ENCODE measurements around the gene CDK17.
A peak's percentile ranks its signal among the peaks of the same experiment; 100 is the strongest.
"Not testable (repeated sequence)": the region's sequence is repeated elsewhere in the genome, so short reads cannot be mapped to it uniquely, and the experiment has no call there.

The CDK17 gene

DNA sequence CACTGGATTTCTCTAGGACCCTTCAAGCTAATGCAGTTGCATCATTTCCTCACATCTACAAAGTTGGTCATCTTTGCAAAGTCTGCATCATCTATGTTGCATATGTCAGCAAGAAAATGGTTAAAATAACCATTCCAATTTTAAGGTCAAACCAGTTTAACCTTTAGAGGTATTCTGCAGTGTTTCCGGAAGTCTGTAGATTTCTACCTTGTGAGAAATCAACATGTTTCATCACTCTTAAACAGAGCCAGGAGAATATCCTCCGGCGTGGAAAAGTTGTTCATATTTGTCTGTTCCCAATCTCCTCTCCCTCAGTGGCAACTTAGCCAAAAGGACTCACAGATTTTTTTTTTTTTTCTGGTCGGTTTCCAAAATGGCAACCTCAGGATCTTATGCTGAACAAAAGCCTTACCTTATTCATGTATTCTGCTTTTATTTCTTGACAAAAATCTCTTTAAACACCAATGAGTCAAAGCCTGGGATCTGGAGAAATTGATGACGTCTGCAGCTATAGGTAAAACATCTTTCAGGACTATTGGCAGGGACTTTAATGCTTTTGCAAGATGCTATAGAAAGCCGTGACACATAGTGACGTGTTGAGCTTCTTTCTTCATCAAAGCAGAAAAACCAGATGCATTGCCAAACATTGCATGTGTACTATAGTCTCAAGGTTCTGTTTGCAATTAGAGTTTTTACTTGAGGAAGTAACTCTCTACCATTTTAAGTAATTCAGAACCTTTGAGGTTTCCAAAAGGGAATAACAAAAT is 16.0 kb upstream of the CDK17 start:
- DNase-seq, result no peak

DNA sequence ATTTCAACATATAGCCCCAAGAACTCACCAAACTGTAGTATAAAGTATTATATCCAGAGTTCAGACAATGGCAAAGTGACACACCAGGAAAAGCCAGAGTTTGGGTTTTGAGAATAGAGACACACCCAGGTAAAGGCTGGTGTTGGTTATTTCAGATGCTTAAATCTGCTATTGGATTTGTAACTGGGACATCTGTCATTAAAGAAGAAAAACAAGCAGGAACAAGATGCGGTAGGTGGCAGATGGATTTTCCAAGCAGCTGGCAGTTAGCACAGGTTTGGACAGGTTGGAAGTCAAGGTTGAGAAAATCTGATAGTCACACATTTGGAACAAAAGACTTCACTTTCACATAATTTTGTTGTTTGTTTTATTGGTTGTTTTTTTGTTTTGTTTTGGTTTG is 14.4 kb upstream of the CDK17 start:
- DNase-seq, result no peak

DNA sequence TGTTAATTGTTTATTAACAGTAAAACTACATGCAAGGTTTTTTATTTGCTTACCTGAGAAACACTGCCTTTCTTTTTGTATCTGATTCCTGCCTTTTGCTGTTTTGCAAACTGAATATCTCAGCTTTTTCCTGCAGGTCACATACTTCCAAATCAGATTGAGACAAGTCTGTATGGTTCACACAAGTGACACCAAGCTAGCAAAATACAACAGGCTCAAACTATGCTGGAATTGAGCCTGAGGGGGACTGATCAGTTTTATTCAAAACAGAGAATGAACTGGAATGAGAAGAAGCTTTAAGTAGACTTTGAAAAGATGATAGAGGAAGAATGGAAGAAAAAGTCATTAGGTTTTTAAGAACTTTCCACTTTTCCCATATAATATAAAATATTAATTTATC is 12.2 kb upstream of the CDK17 start:
- no peak for DNase-seq

DNA sequence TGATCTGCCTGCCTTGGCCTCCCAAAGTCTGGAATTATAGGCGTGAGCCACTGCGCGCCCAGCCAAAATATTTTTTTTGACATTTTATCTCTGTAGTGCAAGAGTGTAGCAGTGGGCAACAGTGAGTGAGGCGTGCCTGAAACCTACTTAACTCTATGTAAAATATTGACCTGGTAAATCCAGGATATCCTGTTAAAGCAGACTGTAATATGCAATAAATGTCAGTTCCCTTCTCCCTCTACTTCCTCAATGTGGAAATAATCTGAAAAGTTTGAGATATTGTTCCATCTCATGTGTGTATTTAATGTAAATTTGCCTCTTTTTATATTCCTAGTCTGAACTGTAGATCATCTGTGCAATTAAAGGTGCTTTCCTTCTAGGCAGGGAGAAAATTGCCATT is 9.5 kb upstream of the CDK17 start:
- no peak for DNase-seq

GRCh38 chr12:96408993-96409392 is 8.8 kb upstream of the CDK17 start:
- DNase-seq, result no peak

GRCh38 chr12:96407429-96408097 is 7.3 kb upstream of the CDK17 start:
- peak; percentile 92 for DNase-seq

GRCh38 chr12:96404696-96405095 is 4.5 kb upstream of the CDK17 start:
- DNase-seq, result no peak

DNA sequence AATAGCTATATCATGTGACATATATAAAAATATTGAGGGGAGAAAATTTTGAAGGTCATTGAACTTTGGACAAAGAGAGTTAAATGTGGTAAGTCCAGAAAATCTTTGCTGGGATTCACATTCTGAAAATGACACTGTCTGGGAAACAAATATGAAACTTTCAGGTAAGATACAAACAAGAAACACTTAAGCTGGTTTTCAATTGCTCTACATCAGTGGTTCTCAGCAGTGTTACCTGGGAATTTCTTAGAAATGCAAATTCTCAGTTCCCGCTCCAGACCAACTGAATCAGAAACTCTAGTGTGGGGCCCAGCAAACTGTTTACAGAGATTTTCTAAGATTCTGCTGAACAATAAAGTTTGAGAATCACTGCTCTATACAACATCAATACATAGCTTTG is 3.6 kb upstream of the CDK17 start:
- peak; percentile 17 for DNase-seq

DNA sequence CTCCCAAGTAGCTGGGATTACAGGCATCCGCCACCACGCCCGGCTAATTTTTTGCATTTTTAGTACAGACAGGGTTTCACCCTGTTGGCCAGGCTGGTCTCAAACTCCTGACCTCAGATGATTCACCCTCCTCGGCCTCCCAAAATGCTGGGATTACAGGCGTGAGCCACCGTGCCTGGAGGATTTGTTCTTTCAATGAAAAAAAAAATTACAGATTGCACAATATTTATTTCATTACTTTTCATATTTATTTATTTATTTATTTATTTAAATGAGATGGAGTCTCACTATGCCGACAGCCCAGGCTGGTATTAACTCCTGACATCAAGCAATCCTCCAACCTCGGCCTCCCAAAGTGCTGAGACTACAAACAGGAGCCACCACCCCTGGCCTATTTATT is 2.3 kb upstream of the CDK17 start:
- not testable (repeated sequence) for DNase-seq

GRCh38 chr12:96402061-96402460 is 1.8 kb upstream of the CDK17 start:
- no peak for DNase-seq

GRCh38 chr12:96401076-96401871 is 1.0 kb upstream of the CDK17 start:
- peak; percentile 62 for DNase-seq

GRCh38 chr12:96400631-96401075 is 414 bp upstream of the CDK17 start:
- DNase-seq, result no peak

GRCh38 chr12:96399120-96399918 is 920 bp downstream of the CDK17 start:
- DNase-seq, result peak; percentile 84

DNA sequence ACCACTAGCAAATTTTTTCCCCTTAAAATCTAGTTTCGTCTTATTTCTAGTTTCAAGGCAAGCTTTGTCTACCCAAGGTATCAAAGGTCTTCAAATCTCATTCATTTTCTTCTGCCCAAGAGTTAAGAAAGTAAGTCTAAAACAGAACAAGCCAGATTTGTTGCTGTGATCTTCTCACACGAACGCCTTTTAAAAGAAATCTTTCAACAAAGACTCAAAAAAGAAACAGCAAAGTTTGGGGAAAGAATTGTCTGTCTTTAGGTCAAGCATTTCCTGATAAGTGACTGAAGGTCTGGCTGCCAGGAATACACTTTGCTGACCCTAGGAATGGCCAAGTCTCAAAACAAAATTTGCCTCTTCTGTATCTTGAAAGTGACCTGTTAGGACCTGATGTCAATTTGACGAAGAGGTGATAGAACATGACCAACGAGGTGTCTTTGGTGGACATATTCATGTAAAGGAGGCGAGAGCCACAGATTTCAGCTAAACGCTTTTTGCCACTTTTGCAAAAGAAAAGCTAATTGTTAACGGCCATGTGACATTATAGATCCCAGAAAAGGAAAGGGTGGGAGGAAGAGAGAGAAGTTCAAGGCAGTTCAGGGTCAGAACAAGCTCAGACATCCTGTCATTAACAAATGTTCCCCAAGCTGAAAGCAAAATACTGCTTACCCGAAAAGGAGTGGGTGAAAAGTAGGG is 1.7 kb downstream of the CDK17 start:
- DNase-seq, result no peak

DNA sequence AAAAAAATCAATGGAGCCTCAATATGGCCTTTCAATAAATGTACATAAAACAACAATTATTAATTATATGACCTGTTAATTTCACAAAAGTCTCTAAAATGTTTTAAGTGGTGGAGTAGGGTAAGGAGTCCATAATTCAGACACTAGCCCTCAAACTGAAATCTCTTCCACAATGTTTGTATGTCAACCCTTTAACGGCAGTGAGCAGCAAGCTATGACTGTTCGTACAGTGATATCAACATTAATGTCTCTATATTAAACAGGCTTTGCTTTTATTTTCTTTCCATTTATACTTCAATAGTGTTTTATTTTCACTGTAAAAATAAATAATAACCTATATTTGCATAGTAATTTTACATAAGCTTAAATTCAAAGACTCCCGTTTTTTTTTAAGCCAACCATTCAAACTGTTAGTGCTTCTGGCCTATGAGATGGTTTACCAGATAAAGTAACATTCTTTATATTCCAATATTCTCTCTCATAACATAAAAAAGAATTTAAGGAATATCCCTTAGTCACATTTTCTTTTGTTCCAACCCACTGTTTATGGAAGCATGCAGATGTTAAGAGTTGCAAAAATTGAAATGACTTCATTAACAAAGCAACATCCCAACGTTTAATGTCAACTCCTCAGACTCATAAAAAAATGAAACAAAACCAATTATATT is 2.3 kb downstream of the CDK17 start:
- DNase-seq, result no peak

- no peak for DNase-seq
Measured at GRCh38 chr12:96396914-96397313, 3.3 kb downstream of the CDK17 start.

DNA sequence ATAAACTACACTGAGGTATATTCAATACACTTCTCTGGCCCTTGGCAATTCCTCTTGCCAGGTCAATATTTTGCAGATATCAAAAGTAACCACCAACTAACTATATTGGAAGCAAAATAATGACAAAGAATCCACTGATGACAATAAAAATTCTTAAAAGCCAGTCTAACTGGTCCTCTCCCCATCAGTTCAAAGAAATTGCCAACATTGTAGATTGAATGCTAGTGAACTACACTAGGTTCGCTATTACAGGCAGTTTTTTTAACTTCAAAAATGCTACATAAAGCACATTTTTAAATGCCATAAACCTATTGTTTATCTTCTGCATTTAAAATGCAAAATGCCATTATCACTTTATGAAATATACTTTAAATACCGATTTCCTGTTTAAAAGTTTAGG is 4.0 kb downstream of the CDK17 start:
- DNase-seq, result no peak

GRCh38 chr12:96395236-96395635 is 5.0 kb downstream of the CDK17 start:
- DNase-seq, result no peak

DNA sequence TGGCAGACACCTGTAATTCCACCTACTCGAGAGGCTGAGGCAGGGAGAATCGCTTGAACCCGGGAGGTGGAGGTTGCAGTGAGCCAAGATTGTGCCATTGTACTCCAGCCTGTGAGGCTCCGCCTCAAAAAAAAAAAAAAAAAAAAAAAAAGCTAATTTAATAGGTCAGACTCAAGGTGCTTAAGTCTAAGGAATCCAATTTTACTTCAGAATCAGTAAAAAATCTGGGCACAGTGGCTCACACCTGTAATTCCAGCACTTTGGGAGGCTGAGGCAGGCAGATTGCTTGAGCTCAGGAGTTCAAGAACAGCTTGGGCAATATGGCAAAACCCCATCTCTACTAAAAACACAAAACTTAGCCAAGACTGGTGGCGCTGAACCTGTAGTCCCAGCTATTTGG is 7.0 kb downstream of the CDK17 start:
- not testable (repeated sequence) for DNase-seq

- DNase-seq, result no peak
Measured at GRCh38 chr12:96392397-96392796, 7.8 kb downstream of the CDK17 start.

GRCh38 chr12:96387981-96388380 is 12.3 kb downstream of the CDK17 start:
- DNase-seq, result no peak

- no peak for DNase-seq
Measured at GRCh38 chr12:96386794-96387193, 13.4 kb downstream of the CDK17 start.

All from RPMI8226 (cell line).